C4-2B (cell line): ENCODE results near the gene SERTM2.

ENCODE experiments used
- ZFX ChIP-seq: fragments of 450-650 bp; IDR thresholded peaks from 2 replicates; pipeline ENCODE4 v1.6.1; 2017
- TF ChIP-seq, protein P1 (sequence below): fragments of 450-650 bp; conservative IDR thresholded peaks from 2 replicates; pipeline ENCODE4 v1.5.1; 2017; ENCODE audit warnings: mild to moderate bottlenecking

DNA sequence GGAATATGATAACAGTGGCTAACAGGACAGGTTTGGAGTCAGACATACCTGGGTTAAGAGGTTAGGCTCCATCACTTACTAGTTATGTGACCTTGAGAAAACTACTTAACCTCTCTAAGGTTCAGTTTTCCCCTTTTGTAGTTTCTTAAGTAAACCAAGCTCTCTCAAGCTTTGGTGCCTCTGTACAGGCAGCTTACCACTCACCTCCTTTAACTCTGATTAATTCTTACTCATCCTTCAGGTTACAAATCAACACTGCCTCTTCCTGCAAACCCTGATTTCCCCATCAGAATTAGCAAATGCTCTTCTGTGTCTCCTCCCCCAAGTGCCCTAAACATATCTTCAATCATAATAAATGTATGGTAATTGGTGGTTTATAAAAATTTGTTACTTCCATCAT is 3.5 kb upstream of the SERTM2 start:
- TF ChIP-seq, protein P1, sequence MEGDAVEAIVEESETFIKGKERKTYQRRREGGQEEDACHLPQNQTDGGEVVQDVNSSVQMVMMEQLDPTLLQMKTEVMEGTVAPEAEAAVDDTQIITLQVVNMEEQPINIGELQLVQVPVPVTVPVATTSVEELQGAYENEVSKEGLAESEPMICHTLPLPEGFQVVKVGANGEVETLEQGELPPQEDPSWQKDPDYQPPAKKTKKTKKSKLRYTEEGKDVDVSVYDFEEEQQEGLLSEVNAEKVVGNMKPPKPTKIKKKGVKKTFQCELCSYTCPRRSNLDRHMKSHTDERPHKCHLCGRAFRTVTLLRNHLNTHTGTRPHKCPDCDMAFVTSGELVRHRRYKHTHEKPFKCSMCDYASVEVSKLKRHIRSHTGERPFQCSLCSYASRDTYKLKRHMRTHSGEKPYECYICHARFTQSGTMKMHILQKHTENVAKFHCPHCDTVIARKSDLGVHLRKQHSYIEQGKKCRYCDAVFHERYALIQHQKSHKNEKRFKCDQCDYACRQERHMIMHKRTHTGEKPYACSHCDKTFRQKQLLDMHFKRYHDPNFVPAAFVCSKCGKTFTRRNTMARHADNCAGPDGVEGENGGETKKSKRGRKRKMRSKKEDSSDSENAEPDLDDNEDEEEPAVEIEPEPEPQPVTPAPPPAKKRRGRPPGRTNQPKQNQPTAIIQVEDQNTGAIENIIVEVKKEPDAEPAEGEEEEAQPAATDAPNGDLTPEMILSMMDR, result no peak
- no peak for TF ChIP-seq ZFX
